Liver (tissue), 3 donors: ENCODE results near the gene ARHGAP4.

Experiments
- FOXA1 ChIP-seq: IDR thresholded peaks from 2 replicates; pipeline ENCODE4 v1.6.1; 2016; ENCODE audit warnings: antibody characterized with exemption
- FOXA2 ChIP-seq: IDR thresholded peaks from 2 replicates; pipeline ENCODE4 v1.6.1; 2016; ENCODE audit warnings: antibody characterized with exemption
- REST ChIP-seq: IDR thresholded peaks from 2 replicates; pipeline ENCODE4 v1.6.1; 2016; ENCODE audit warnings: antibody characterized with exemption, mild to moderate bottlenecking
- RXRA ChIP-seq, 2 donors: IDR thresholded peaks; 2 replicates each; pipeline ENCODE4 v1.6.1; 2017 to 2018; ENCODE audit warnings: antibody characterized with exemption in 2 of 2, mild to moderate bottlenecking in 1 of 2
- TF ChIP-seq, protein P1 (sequence below): fragments of 150-350 bp; IDR thresholded peaks from 2 replicates; pipeline ENCODE4 v1.5.1; 2017; ENCODE audit warnings: improper control_type of control experiment, low read depth, low read length; ENCODE audit not compliant: missing input control
- donor health status: healthy.
- donor health status: healthy.

- TF ChIP-seq, protein P1, sequence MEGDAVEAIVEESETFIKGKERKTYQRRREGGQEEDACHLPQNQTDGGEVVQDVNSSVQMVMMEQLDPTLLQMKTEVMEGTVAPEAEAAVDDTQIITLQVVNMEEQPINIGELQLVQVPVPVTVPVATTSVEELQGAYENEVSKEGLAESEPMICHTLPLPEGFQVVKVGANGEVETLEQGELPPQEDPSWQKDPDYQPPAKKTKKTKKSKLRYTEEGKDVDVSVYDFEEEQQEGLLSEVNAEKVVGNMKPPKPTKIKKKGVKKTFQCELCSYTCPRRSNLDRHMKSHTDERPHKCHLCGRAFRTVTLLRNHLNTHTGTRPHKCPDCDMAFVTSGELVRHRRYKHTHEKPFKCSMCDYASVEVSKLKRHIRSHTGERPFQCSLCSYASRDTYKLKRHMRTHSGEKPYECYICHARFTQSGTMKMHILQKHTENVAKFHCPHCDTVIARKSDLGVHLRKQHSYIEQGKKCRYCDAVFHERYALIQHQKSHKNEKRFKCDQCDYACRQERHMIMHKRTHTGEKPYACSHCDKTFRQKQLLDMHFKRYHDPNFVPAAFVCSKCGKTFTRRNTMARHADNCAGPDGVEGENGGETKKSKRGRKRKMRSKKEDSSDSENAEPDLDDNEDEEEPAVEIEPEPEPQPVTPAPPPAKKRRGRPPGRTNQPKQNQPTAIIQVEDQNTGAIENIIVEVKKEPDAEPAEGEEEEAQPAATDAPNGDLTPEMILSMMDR: no peak
- no peak for TF ChIP-seq RXRA (IDR thresholded peaks at IDR 0.05)
- TF ChIP-seq FOXA2: no peak
- TF ChIP-seq FOXA1: no peak
- no peak for TF ChIP-seq REST
Observed at GRCh38 chrX:153950127-153950526, 24.1 kb upstream of the ARHGAP4 start.
